Measurements from ENCODE around the gene MAN1A1. TPM values are rescaled to one million over a fixed set of nuclear protein-coding genes. Genes with fewer than 3 reads are reported as not detected.

MAN1A1 gene
- total RNA-seq, 1 experiment from 2014 or later, result 19.0 TPM

GRCh38 chr6:119226089-119226488 is 123.5 kb downstream of the MAN1A1 start:
- Histone ChIP-seq H3K36me3 (ENCODE audit: low read depth, low read length) (no peaks in the 10 kb centered on the region), H3F3A (ENCODE audit: low read length, unreplicated experiment) (no peaks in the 10 kb centered on the region), H3K9me2 (replicated peaks; ENCODE audit: low read length) (no peaks in the 10 kb centered on the region), H3K27ac (ENCODE audit: low read length) (no peak overlapping the region), H2AFZ (ENCODE audit: low read length) (no peak overlapping the region), H4K20me1 (ENCODE audit: low read length) (no peaks in the 10 kb centered on the region), H3K9ac (ENCODE audit: low read length) (no peak overlapping the region), H3K4me3 (ENCODE audit: low read length) (no peak overlapping the region), H3K4me1 (ENCODE audit: insufficient read depth, low read length) (no peaks in the 10 kb centered on the region), H3K79me2 (ENCODE audit: low read length) (no peaks in the 10 kb centered on the region), H3K27me3 (ENCODE audit: low read length) (no peaks in the 10 kb centered on the region), H3K9me3 (ENCODE audit: low read length) (no peaks in the 10 kb centered on the region), H3K4me2 (ENCODE audit: low read length) (no peak overlapping the region)
- POLR2A ChIA-PET (ENCODE audit: unreplicated experiment), result no interaction called here
- ATAC-seq (no peak), DNase-seq (no peak)
- BruUV-seq (replicated peaks), result no TSS peak
- CTCF ChIA-PET, result no interaction called here
- intact Hi-C loops (cut with micrococcal nuclease), result no loop called here
- no peak for TF ChIP-seq CTCF (conservative IDR thresholded peaks at IDR 0.05; ENCODE audit: low read depth, low read length)
- TF ChIP-seq EZH2 (IDR thresholded peaks at IDR 0.05; ENCODE audit: low read length, unreplicated experiment), result no peak
- TF ChIP-seq EZH2phosphoT487 (IDR thresholded peaks at IDR 0.05; ENCODE audit: borderline replicate concordance, low read length), result no peak

GRCh38 chr6:119224095-119224701 is 125.4 kb downstream of the MAN1A1 start:
- intact Hi-C loops (cut with micrococcal nuclease), result no loop called here
- CTCF ChIA-PET, result no interaction called here
- Histone ChIP-seq H3K4me3 (ENCODE audit: low read length) (no peak overlapping the region), H3K79me2 (ENCODE audit: low read length) (no peaks in the 10 kb centered on the region), H3K4me2 (ENCODE audit: low read length) (no peak overlapping the region), H3K36me3 (ENCODE audit: low read depth, low read length) (no peaks in the 10 kb centered on the region), H3K27me3 (ENCODE audit: low read length) (no peaks in the 10 kb centered on the region), H3K27ac (ENCODE audit: low read length) (no peak overlapping the region), H4K20me1 (ENCODE audit: low read length) (no peaks in the 10 kb centered on the region), H3K9me2 (replicated peaks; ENCODE audit: low read length) (no peaks in the 10 kb centered on the region), H2AFZ (ENCODE audit: low read length) (no peak overlapping the region), H3K4me1 (ENCODE audit: insufficient read depth, low read length) (no peaks in the 10 kb centered on the region), H3K9me3 (ENCODE audit: low read length) (no peaks in the 10 kb centered on the region), H3F3A (ENCODE audit: low read length, unreplicated experiment) (no peaks in the 10 kb centered on the region), H3K9ac (ENCODE audit: low read length) (no peak overlapping the region)
- ATAC-seq (no peak), DNase-seq (no peak)
- no TSS peak for BruUV-seq (replicated peaks)
- POLR2A ChIA-PET (ENCODE audit: unreplicated experiment), result no interaction called here
- no peak for TF ChIP-seq EZH2phosphoT487 (IDR thresholded peaks at IDR 0.05; ENCODE audit: borderline replicate concordance, low read length)
- no peak for TF ChIP-seq EZH2 (IDR thresholded peaks at IDR 0.05; ENCODE audit: low read length, unreplicated experiment)
- TF ChIP-seq CTCF (conservative IDR thresholded peaks at IDR 0.05; ENCODE audit: low read depth, low read length), result no peak

- intact Hi-C loops (cut with micrococcal nuclease), result no loop called here
- H3K9me3 ChIP-seq (ENCODE audit: low read length), result no peaks in the 10 kb centered on the region
- H3K27ac ChIP-seq (ENCODE audit: low read length), result no peak overlapping the region
- CTCF ChIA-PET, result no interaction called here
- no peaks in the 10 kb centered on the region for H4K20me1 ChIP-seq (ENCODE audit: low read length)
- no peak overlapping the region for H3K4me2 ChIP-seq (ENCODE audit: low read length)
- H3K9me2 ChIP-seq (replicated peaks; ENCODE audit: low read length), result no peaks in the 10 kb centered on the region
- H3K4me3 ChIP-seq (ENCODE audit: low read length), result no peak overlapping the region
- TF ChIP-seq EZH2 (IDR thresholded peaks at IDR 0.05; ENCODE audit: low read length, unreplicated experiment), result no peak
- TF ChIP-seq EZH2phosphoT487 (IDR thresholded peaks at IDR 0.05; ENCODE audit: borderline replicate concordance, low read length), result no peak
- TF ChIP-seq CTCF (conservative IDR thresholded peaks at IDR 0.05; ENCODE audit: low read depth, low read length), result no peak
- POLR2A ChIA-PET (ENCODE audit: unreplicated experiment), result no interaction called here
- no peak for ATAC-seq
- no peaks in the 10 kb centered on the region for H3K79me2 ChIP-seq (ENCODE audit: low read length)
- H3F3A ChIP-seq (ENCODE audit: low read length, unreplicated experiment), result no peaks in the 10 kb centered on the region
- H3K27me3 ChIP-seq (ENCODE audit: low read length), result no peaks in the 10 kb centered on the region
- no TSS peak for BruUV-seq (replicated peaks)
- no peaks in the 10 kb centered on the region for H3K4me1 ChIP-seq (ENCODE audit: insufficient read depth, low read length)
- H2AFZ ChIP-seq (ENCODE audit: low read length), result no peak overlapping the region
- DNase-seq, result no peak
- no peaks in the 10 kb centered on the region for H3K36me3 ChIP-seq (ENCODE audit: low read depth, low read length)
- H3K9ac ChIP-seq (ENCODE audit: low read length), result no peak overlapping the region
Observed at GRCh38 chr6:119220452-119220851, 129.1 kb downstream of the MAN1A1 start.

Data from PC-3 (cell line).